Left lung (tissue), 10 donors: ENCODE measurements around the gene PKMYT1. TPM values are rescaled to one million over a fixed set of nuclear protein-coding genes. Genes with fewer than 3 reads are reported as not detected.
A peak's percentile ranks its signal among the peaks of the same experiment; 100 is the strongest.

Experiments
- ATAC-seq: fragments of 200-7000 bp; cut with Tn5 transposase; one replicate; pipeline ENCODE4 v1.9.1; 2020; ENCODE audit warnings: moderate library complexity
- DNase-seq, 4 donors: peaks; one replicate each; pipeline ENCODE4 v3.0.0-alpha.2; 2013 to 2020
- H3K27ac ChIP-seq, 2 donors: fragments of 200-600 bp; sonication (generic) in 1 of 2; one replicate each; pipeline versions ENCODE4 v1.5.0 to v1.8.0; 2020 to 2021
- H3K27me3 ChIP-seq, 2 donors: fragments of 200-600 bp; sonication (generic) in 1 of 2; one replicate each; pipeline versions ENCODE4 v1.5.0 to v1.8.0; 2020 to 2021
- H3K36me3 ChIP-seq, 2 donors: fragments of 200-600 bp; sonication (generic) in 1 of 2; one replicate each; pipeline versions ENCODE4 v1.5.0 to v1.8.0; 2020 to 2021
- H3K4me1 ChIP-seq, 2 donors: fragments of 200-600 bp; one replicate each; pipeline ENCODE4 v1.8.0; 2021
- H3K4me3 ChIP-seq, 2 donors: fragments of 200-600 bp; sonication (generic) in 1 of 2; one replicate each; pipeline versions ENCODE4 v1.5.0 to v1.8.0; 2020 to 2021; ENCODE audit warnings: mild to moderate bottlenecking in 1 of 2
- H3K9me3 ChIP-seq, 2 donors: fragments of 200-600 bp; sonication (generic) in 1 of 2; one replicate each; pipeline versions ENCODE4 v1.5.0 to v1.8.0; 2020 to 2021
- CTCF ChIP-seq, 2 donors: fragments of 200-600 bp; sonication (generic) in 1 of 2; IDR thresholded peaks; one replicate each; pipeline versions ENCODE4 v1.5.0 to v1.8.0; 2021; ENCODE audit warnings: antibody characterized with exemption in 2 of 2
- intact Hi-C, 2 donors: fragments of 100-400 bp; cut with DNase I; formaldehyde crosslinking; loops; one replicate each; pipeline versions ENCODE4 v1.11.2 to v1.14.2; 2022
- polyA plus RNA-seq, 6 donors: library from polyadenylated mRNA; unstranded; fragments of 120-200 nt; gene quantifications; one replicate each; pipeline ENCODE4 v1.2.1, GENCODE V29; 2013; ENCODE audit not compliant: insufficient read length in 6 of 6
- total RNA-seq, 2 donors: library from RNA; stranded (reverse); fragmentation: NEBNext Ultra II Directional; extraction: Animal tissue kit (Norgen Biotek cat#: 25700); gene quantifications; one replicate each; pipeline ENCODE4 v1.2.1, GENCODE V29; 2021
- donor health status: DM: no; HTN: yes; CAD: no.
- donor health status: DM: no; HTN: no; CAD: no.

The PKMYT1 gene
- total and polyA plus RNA-seq, 8 donors: 13.9 to 21.8 (median 17.2) TPM

- H3K27ac ChIP-seq: no peak overlapping the region
- DNase-seq (no peak), ATAC-seq (no peak)
- intact Hi-C loops: no loop called here
- peaks cover 13 to 21% of the 10 kb centered on the region in 2 donors for H3K27me3 ChIP-seq
- H3K4me1 ChIP-seq: peaks cover 29 to 67% of the 10 kb centered on the region in 2 donors
- H3K9me3 ChIP-seq: no peaks in the 10 kb centered on the region
- peak overlapping the region in 1 of 2 donors; percentile 83 for H3K4me3 ChIP-seq
- H3K36me3 ChIP-seq: peaks cover 0 to 26% of the 10 kb centered on the region in 2 donors
- TF ChIP-seq CTCF (IDR thresholded peaks at IDR 0.05): no peak
Observed at GRCh38 chr16:3025032-3026002, 45.1 kb upstream of the PKMYT1 start.

DNA sequence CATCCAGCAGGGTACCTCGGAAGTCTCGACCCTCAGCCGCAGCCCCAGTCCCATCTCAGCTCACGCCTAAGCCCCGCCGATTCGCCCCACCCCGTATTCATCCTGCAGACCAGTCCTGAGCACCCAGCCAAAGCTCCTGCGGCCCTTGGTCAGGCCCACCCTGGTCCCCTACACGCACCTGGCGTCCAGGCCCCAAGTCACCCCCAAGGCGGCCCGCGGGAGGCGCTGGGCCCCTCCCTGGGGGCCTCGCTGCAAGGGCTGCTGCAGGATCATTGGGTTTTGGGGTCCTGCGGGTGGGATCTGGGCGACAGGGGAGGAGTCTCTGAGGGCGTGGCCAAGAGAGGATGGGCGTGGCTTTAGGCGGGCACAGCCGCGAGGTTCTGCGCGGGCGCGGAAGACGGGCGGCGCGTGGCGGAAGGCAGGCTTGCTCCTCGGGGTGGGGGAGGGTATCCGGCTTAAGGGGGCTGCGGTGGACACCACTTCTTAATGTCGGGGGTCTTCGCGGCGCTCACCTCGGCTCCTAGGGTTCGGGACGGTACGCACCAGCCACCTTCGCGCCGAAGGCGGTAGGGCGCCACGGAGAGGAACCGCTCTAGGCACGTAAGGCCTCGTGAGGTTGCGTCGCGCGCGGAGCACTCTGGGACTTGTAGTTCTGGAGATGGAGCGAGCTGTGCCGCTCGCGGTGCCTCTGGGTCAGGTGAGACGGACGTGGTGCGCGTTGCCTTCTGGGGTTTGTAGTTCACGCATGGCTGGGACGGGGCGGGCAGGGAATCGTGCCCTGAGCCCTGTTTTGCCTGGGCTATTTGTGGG is 43.6 kb upstream of the PKMYT1 start, which contains the start of the genes HCFC1R1 and THOC6:
Gene HCFC1R1, minus strand, starts transcription at position 274 of the 810 bp plus-strand sequence. Its CDS starts 1 bp downstream, at position 273.
Gene THOC6, plus strand, starts transcription at position 367 of the 810 bp plus-strand sequence. Its CDS starts 292 bp downstream, at position 659.
- Histone ChIP-seq H3K27ac (peak within 1 kb of the TSS; percentile 94 to 97), H3K4me3 (peak within 1 kb of the TSS; percentile 61 to 83), H3K27me3 (peaks cover under 1 to 9% of the 10 kb centered on the region in 2 donors), H3K36me3 (peaks cover 0 to 26% of the 10 kb centered on the region in 2 donors), H3K4me1 (peaks cover 32 to 64% of the 10 kb centered on the region in 2 donors), H3K9me3 (no peaks in the 10 kb centered on the region)
- intact Hi-C loops: no loop called here
- ATAC-seq: peak; percentile 68
- peak; percentile 94 to 99 (median 97) for DNase-seq
- TF ChIP-seq CTCF (IDR thresholded peaks at IDR 0.05): no peak

DNA sequence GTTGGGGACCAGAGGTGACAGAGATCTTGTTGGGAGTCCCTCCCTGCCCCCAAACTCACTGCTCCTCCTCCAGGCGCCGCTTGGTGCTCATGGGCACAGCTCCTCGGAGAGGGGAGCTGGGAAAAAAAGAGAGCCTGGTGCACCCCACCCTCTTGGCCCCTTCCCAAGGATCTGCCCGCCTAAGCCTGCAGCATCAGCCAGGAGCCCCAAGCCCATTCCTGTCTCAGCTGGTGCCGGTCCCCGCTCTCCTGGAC is 43.1 kb upstream of the PKMYT1 start:
- H3K27ac ChIP-seq: peak overlapping the region; percentile 94 to 97
- peak overlapping the region; percentile 61 to 83 for H3K4me3 ChIP-seq
- ATAC-seq (no peak), DNase-seq (peak in 1 of 4 donors; percentile 84)
- H3K4me1 ChIP-seq: peaks cover 32 to 62% of the 10 kb centered on the region in 2 donors
- peaks cover 3 to 9% of the 10 kb centered on the region in 2 donors for H3K27me3 ChIP-seq
- TF ChIP-seq CTCF (IDR thresholded peaks at IDR 0.05): no peak
- intact Hi-C loops: no loop called here
- no peaks in the 10 kb centered on the region for H3K9me3 ChIP-seq
- peaks cover 0 to 26% of the 10 kb centered on the region in 2 donors for H3K36me3 ChIP-seq

- DNase-seq (no peak), ATAC-seq (no peak)
- H3K27ac ChIP-seq: peak overlapping the region; percentile 94 to 97
- no peaks in the 10 kb centered on the region for H3K9me3 ChIP-seq
- TF ChIP-seq CTCF (IDR thresholded peaks at IDR 0.05): no peak
- peaks cover 35 to 62% of the 10 kb centered on the region in 2 donors for H3K4me1 ChIP-seq
- peak overlapping the region; percentile 61 to 83 for H3K4me3 ChIP-seq
- intact Hi-C loops: no loop called here
- H3K36me3 ChIP-seq: peaks cover 0 to 26% of the 10 kb centered on the region in 2 donors
- peaks cover 8 to 13% of the 10 kb centered on the region in 2 donors for H3K27me3 ChIP-seq
Observed at GRCh38 chr16:3022684-3023414, 42.6 kb upstream of the PKMYT1 start.
